Activated CD4-positive, CD25-positive, alpha-beta regulatory T cell treated with anti-CD3 and anti-CD28 coated beads, Interleukin-2, amount 50 U/mL, for 24 hours (primary cell): ENCODE results near the gene ADAMTS14.
"Not testable (repeated sequence)": the region's sequence is repeated elsewhere in the genome, so short reads cannot be mapped to it uniquely, and the experiment has no call there.

Experiments
- ATAC-seq, 2 donors: fragments of 150-1000 bp; cut with Tn5 transposase; one replicate each; pipeline ENCODE4 v1.10.0; 2021; ENCODE audit warnings: mild to moderate bottlenecking in 1 of 2, moderate library complexity in 1 of 2

ADAMTS14 gene

GRCh38 chr10:70656489-70656888 is 15.8 kb upstream of the ADAMTS14 start:
- peak; percentile 75 to 89 for ATAC-seq

- ATAC-seq = no peak
Measured at GRCh38 chr10:70657041-70657440, 15.3 kb upstream of the ADAMTS14 start.

- ATAC-seq = no peak
Measured at GRCh38 chr10:70658582-70659136, 13.6 kb upstream of the ADAMTS14 start.

GRCh38 chr10:70659306-70659705 is 13.0 kb upstream of the ADAMTS14 start:
- no peak for ATAC-seq

- no peak for ATAC-seq
Measured at GRCh38 chr10:70660722-70661121, 11.6 kb upstream of the ADAMTS14 start.

GRCh38 chr10:70661623-70662361 is 10.5 kb upstream of the ADAMTS14 start:
- no peak for ATAC-seq

- no peak for ATAC-seq
Measured at GRCh38 chr10:70662362-70663220, 9.7 kb upstream of the ADAMTS14 start.

- ATAC-seq = not testable (repeated sequence)
Measured at GRCh38 chr10:70663458-70664409, 8.6 kb upstream of the ADAMTS14 start.

GRCh38 chr10:70664702-70665195 is 7.6 kb upstream of the ADAMTS14 start:
- no peak for ATAC-seq

GRCh38 chr10:70666960-70667798 is 5.1 kb upstream of the ADAMTS14 start:
- ATAC-seq = no peak

- not testable (repeated sequence) for ATAC-seq
Measured at GRCh38 chr10:70667818-70668217, 4.5 kb upstream of the ADAMTS14 start.

GRCh38 chr10:70668454-70668970 is 3.8 kb upstream of the ADAMTS14 start:
- no peak for ATAC-seq

GRCh38 chr10:70669015-70669414 is 3.3 kb upstream of the ADAMTS14 start:
- ATAC-seq = no peak

- ATAC-seq = no peak
Measured at GRCh38 chr10:70669732-70670317, 2.5 kb upstream of the ADAMTS14 start.

- no peak for ATAC-seq
Measured at GRCh38 chr10:70671619-70672164, 614 bp upstream of the ADAMTS14 start.

GRCh38 chr10:70673043-70673928 is 980 bp downstream of the ADAMTS14 start:
- no peak for ATAC-seq

- no peak for ATAC-seq
Measured at GRCh38 chr10:70673929-70674559, 1.7 kb downstream of the ADAMTS14 start.
